ENCODE results near the gene RUSF1.
"Not testable (repeated sequence)": the region's sequence is repeated elsewhere in the genome, so short reads cannot be mapped to it uniquely, and the experiment has no call there.

RUSF1 gene

DNA sequence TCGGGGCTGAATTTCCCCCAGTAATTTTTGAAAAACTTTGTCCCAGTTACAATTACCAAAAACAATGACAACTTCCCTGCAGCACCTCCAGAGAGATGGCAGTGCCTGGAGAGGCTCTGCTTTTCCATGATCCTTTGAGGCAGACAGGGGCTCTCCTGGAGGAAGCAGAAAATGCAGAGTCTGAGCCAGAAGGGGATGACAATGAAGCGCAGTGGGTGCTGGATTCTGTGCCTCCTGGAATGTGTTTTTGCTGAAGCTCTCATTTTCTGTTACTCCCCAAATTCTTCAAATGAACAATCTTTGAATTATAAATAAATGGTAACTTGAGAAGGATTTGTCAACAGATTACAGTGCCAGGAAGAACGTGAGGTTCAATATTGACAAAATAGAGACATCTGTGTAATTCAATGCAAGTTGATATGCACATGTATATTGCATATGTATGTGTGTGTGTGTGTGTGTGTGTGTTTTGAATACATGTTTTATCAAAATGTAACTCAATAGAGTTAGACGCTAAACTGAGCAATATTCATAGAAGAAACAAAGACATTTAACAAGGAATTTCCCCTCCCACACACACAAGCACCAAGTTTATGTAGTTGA lies 9.7 kb upstream of the RUSF1 start:
- no peak for DNase-seq (ENCODE audit: low spot score)

GRCh38 chr16:31513884-31514283 lies 5.7 kb upstream of the RUSF1 start:
- no peak for DNase-seq (ENCODE audit: low spot score)

- DNase-seq (ENCODE audit: low spot score), result no peak
Measured at GRCh38 chr16:31513126-31513525, 4.9 kb upstream of the RUSF1 start.

DNA sequence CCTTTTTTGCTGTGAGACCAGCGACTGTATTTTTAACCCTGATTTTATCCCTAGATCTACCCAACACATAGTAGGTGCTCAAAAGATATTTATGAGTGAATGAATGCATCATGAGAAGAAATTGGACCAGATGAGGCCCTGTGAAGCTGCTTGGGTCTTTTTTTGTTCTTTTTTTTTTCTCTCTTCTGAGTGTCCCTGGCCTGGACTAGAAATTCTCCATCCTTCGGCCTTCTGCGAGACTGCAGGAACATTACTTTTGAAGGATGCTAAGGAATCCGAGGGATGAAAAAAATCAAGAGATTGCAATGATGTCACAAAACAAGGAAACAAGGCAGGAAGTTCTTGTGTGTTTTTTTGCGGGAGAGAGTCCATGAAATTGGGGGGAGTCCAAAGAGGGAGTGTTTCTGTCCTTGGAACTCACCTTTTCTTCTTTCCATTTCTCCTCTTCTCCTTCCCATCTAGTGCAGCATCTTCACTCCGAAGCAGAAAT lies 560 bp upstream of the RUSF1 start:
- no peak for DNase-seq (ENCODE audit: low spot score)

GRCh38 chr16:31507617-31507928 lies 618 bp downstream of the RUSF1 start:
- DNase-seq (ENCODE audit: low spot score), result no peak

- no peak for DNase-seq (ENCODE audit: low spot score)
Measured at GRCh38 chr16:31505483-31505882, 2.7 kb downstream of the RUSF1 start.

- DNase-seq (ENCODE audit: low spot score), result no peak
Measured at GRCh38 chr16:31504159-31504558, 4.0 kb downstream of the RUSF1 start.

- DNase-seq (ENCODE audit: low spot score), result not testable (repeated sequence)
Measured at GRCh38 chr16:31503555-31503954, 4.6 kb downstream of the RUSF1 start.

DNA sequence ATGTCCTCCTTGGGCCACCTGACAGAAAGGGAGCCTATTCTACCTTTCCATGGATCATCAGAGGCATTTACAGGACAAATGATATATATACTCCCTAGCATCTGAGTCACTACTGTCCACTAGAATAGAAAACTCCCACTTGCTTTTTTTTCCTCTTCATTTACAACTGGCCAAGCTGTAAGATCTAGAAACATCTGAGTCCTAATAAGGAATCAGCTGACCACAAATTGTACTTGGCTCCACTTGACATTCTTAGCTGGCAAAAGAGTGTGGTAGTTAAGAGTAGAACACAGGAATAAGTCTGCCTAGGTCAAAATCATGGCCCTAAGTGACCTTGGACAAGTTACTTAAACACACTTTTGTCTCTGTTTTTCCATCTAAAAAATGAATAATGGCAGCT lies 5.2 kb downstream of the RUSF1 start:
- no peak for DNase-seq (ENCODE audit: low spot score)

DNA sequence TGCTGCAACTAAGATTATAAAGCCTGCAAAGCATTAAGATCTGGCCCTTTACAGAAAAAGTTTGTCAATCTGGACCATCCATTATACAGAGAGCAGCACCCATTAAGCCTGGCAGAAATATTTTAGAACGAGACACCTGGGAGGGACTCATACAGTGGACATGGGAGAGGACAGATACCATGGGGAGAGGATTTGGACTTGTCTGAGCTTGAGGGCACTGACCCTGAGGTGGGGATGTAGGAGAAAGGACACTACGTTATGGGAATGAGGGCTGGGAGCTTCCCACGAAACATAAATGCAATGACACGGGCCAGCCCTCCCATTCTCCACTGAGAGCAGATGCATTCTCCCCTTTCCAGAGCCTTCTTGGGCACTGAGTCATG lies 6.2 kb downstream of the RUSF1 start:
- no peak for DNase-seq (ENCODE audit: low spot score)

DNA sequence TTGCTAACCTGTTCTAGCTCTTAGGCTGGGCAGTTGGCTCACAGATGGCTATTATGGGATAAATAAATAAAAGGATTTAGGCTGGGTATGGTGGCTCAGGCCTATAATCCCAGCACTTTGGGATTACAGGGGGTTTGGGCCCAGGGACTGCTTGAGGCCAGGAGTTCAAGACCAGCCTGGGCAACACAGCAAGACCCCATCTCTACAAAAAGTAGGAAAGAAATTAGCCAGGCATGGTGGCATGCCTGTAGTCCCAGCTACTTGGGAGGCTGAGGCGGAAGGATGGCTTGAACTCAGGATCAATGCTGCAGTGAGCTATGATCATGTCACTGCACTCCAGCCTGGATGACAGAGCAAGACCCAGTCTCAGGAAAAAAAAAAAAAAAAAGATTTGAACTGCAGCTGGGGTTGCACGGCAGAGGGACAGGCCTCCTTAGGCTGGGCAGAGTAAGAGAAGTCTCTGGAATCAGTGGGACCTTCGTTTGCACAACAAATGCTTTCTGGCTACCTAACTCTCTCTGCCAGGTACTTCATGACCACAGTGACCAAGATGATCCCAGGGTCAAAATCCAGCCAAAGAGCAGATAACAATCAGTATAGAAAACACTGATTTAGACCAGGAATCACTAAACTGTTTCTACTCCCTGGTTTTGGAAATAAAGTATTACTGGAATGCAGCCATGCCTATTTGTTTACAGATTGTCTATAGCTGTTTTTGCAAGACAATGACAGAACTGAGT lies 6.8 kb downstream of the RUSF1 start:
- no peak for DNase-seq (ENCODE audit: low spot score)

DNA sequence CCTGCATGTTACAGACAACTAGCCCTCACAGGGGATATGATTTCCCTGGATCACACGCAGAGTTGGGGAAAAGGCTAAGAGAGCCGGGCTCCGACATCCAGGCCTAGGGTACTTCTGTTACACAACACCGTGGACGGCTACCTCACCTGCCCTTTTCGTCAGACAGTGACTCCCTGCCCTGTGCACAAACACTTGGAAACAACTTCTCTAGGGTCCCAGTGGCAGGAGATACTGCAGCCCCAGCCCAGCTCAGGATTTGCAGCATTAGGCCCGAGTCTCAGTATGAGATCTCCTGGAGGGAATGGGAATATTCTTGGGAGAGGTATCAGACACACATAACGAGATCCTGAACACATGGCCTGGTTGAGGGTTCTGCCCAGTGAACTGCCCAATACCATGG lies 8.3 kb downstream of the RUSF1 start:
- DNase-seq (ENCODE audit: low spot score), result no peak

DNA sequence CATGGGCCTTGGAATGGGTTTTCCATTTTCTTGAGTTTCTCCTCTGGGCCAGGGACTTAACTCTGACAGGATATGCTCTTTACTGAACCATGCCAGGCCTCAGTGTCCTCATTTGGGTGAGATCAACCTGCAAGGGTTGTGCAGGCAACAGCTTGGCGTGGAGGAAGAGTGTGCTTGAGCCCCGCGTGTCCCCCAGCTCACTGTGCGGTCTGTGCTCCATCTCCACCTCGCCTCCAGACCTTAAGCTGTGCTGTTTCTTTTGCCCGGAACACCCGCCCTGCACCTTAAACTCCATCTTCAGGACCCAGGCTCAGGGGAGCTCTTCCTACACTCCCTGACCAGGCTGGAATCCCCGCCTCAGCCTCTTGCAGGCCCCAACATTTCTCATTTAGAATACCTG lies 9.7 kb downstream of the RUSF1 start:
- DNase-seq (ENCODE audit: low spot score), result no peak

DNA sequence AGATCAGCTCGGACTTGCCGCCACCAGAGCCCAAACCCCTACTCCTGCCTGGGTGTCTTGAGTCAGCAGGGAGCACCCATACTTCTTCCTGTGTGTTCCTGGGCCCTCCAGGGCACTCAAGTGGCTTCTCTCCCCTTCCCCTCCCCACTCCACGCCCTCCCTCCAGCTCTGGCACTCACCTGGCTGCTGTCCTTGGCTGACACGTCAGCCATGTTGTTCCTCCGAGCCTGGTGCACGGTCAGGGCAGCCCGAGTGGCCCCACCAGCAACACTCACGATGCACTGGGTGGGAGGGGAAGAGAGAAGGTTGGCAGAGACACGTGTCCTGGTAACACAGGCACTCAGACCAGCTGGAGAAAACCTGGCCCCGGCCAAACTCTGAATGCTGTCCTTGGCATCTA lies 11.5 kb downstream of the RUSF1 start:
- DNase-seq (ENCODE audit: low spot score), result no peak

DNA sequence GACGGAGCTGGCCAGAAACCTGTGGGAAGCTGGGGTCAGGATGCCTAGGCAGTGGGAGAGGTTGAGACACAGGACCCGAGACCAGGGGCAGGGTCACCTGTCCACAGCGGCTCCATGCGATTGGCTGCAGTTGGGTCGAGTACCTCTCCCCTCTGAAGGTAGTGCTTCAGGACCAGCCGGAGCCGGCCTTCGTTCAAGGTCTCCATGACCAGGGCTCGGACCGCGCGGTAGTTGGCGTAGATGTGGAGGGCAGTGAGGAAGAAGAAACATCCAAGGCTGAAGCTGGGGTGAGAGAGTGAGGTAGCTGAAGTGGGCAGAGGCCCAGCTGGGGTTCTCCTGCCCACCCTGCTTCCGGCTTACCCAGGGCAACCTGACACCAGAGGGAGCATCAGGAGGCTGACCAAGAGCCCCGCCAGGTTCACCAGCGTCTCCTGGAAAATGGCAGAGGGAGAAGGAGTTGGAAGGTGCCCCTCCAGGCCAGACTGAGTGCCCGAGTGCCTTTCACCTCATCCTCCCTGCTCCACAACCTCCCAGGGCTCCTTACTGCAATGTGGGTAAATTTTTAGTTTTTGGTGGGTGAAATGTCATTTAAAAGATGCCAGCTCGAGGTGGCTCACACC lies 14.6 kb downstream of the RUSF1 start:
- DNase-seq (ENCODE audit: low spot score), result no peak

GRCh38 chr16:31491778-31492418 lies 16.3 kb downstream of the RUSF1 start:
- DNase-seq (ENCODE audit: low spot score), result no peak

DNA sequence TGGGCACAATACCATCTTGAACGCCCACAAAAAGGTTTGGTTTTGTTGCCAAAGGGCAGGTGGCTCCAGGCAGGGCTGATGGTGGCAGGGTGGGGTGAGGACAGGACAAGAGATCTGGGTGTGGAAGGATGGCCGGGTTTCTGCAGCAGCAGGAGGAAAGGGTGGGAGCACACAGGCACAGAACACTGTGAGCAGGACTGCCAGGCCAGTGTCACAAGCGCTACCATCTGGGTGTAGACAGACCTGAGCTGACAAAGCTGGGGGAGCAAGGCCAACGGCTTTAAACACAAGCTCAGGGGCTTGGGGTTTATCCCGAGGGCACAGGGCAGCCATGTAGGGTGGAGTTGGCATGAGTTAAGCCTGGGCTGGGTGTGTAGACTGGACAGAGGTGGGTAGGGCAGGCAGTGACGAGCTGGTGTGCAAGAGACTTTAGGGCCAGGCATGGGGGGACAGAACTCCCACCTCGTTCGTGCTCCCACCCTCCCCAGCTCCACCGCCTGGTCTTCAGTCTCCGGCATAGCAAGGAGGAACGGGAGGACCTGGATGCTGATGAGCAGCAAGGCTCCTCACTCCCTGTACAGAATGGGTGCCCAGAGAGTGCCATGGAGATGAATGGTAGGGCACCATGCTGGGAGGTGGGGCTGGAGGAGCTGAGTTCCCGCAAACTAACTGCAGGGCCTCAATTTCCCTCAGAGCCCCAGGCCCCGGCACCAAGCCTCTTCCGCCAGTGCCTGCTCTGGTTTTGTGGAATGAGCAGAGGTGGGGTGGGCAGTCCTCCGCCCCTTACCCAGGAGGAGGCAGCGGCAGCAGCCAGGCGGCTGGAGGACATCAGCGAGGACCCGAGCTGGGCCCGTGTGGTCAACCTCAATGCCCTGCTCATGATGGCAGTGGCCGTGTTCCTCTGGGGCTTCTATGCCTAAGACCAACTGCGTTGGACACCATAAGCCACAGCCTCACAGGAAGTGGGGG lies 18.3 kb downstream of the RUSF1 start:
- DNase-seq (ENCODE audit: low spot score), result no peak

GRCh38 chr16:31489298-31489564 lies 19.0 kb downstream of the RUSF1 start:
- no peak for DNase-seq (ENCODE audit: low spot score)

DNA sequence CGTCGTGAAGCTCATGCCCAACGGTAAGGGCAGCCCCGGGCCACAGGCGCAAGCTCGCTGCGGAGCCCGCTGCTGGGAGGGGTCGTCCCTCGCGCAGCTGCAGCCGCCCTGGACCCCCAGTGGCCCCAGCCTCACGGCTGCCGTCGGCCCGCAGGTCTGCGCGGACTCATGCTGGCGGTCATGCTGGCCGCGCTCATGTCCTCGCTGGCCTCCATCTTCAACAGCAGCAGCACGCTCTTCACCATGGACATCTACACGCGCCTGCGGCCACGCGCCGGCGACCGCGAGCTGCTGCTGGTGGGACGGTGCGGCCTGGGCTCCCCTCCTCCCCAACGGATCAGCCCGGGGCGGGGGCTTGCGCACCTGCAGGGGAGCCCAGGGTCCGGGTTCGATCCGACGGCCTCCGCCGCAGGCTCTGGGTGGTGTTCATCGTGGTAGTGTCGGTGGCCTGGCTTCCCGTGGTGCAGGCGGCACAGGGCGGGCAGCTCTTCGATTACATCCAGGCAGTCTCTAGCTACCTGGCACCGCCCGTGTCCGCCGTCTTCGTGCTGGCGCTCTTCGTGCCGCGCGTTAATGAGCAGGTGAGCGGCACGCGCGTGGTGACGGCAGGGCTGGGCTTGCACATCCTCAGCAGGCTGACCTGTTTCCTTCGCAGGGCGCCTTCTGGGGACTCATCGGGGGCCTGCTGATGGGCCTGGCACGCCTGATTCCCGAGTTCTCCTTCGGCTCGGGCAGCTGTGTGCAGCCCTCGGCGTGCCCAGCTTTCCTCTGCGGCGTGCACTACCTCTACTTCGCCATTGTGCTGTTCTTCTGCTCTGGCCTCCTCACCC lies 19.5 kb downstream of the RUSF1 start:
- DNase-seq (ENCODE audit: low spot score), result no peak

GRCh38 chr16:31487720-31488467 lies 20.3 kb downstream of the RUSF1 start:
- DNase-seq (ENCODE audit: low spot score), result peak; percentile 79
